Ectodermal cell (in vitro differentiated cells): ENCODE results near the gene SIN3B.

Experiments
- H3K27ac ChIP-seq: 2 replicates; pipeline ENCODE4 v1.7.0; 2013; ENCODE audit warnings: mild to moderate bottlenecking, low read depth, low read length; ENCODE audit not compliant: insufficient read depth, poor library complexity, severe bottlenecking
- H3K27me3 ChIP-seq: 2 replicates; pipeline ENCODE4 v1.7.0; 2013; ENCODE audit warnings: mild to moderate bottlenecking, low read length; ENCODE audit not compliant: insufficient read depth, control insufficient read depth, poor library complexity, severe bottlenecking
- H3K36me3 ChIP-seq: one replicate; pipeline ENCODE4 v1.7.0; 2013; ENCODE audit warnings: low read length; ENCODE audit not compliant: control insufficient read depth, insufficient read depth
- H3K4me1 ChIP-seq: one replicate; pipeline ENCODE4 v1.7.0; 2013; ENCODE audit warnings: low read length; ENCODE audit not compliant: control insufficient read depth, insufficient read depth
- H3K4me3 ChIP-seq: 2 replicates; pipeline ENCODE4 v1.7.0; 2013; ENCODE audit warnings: low read depth, low read length, control low read depth; ENCODE audit not compliant: insufficient read depth
- H3K9me3 ChIP-seq: 2 replicates; pipeline ENCODE4 v1.7.0; 2013; ENCODE audit warnings: mild to moderate bottlenecking, low read length, moderate library complexity; ENCODE audit not compliant: control insufficient read depth
- WGBS, 2 experiments: methylation state at CpG; one replicate each; pipeline ENCODE4 v1.1.7; 2013; ENCODE audit warnings: missing lambda C conversion rate in 2 of 2; 5-methylcytosine and 5-hydroxymethylcytosine counted together

Gene SIN3B

GRCh38 chr19:16847430-16847829, 18.2 kb downstream of the SIN3B start:
- WGBS, 2 experiments, result 93 to 98% methylated on average over 6 of the region's 6 CpGs
- peaks cover 43% of the 10 kb centered on the region for H3K36me3 ChIP-seq

GRCh38 chr19:16849168-16849567, 20.0 kb downstream of the SIN3B start:
- no peaks in the 10 kb centered on the region for H3K4me1 ChIP-seq
- H3K36me3 ChIP-seq, result peaks cover 47% of the 10 kb centered on the region
- H3K9me3 ChIP-seq, result no peaks in the 10 kb centered on the region
- no peak overlapping the region for H3K27ac ChIP-seq
- H3K4me3 ChIP-seq, result no peak overlapping the region
- H3K27me3 ChIP-seq, result no peaks in the 10 kb centered on the region
- WGBS, 2 experiments, result 67 to 95% methylated on average over 1 of the region's 1 CpG

More at GRCh38 chr19:16847430-16847829, 18.2 kb downstream of the SIN3B start:
- no peaks in the 10 kb centered on the region for H3K4me1 ChIP-seq
- H3K9me3 ChIP-seq, result no peaks in the 10 kb centered on the region
- H3K27me3 ChIP-seq, result no peaks in the 10 kb centered on the region
- H3K4me3 ChIP-seq, result no peak overlapping the region
- H3K27ac ChIP-seq, result no peak overlapping the region

- H3K4me1 ChIP-seq, result no peaks in the 10 kb centered on the region
- H3K36me3 ChIP-seq, result peaks cover 50% of the 10 kb centered on the region
- no peak overlapping the region for H3K4me3 ChIP-seq
- no peak overlapping the region for H3K27ac ChIP-seq
- no peaks in the 10 kb centered on the region for H3K27me3 ChIP-seq
- WGBS, 2 experiments, result 98 to 99% methylated on average over 4 of the region's 4 CpGs
- H3K9me3 ChIP-seq, result no peaks in the 10 kb centered on the region
Observed at GRCh38 chr19:16850133-16850532, 20.9 kb downstream of the SIN3B start.

- Histone ChIP-seq H3K9me3 (no peaks in the 10 kb centered on the region), H3K36me3 (peaks cover 42% of the 10 kb centered on the region), H3K27me3 (no peaks in the 10 kb centered on the region), H3K4me3 (no peak overlapping the region), H3K27ac (no peak overlapping the region), H3K4me1 (no peaks in the 10 kb centered on the region)
- WGBS, 2 experiments, result 93 to 94% methylated on average over 33 of the region's 33 CpGs
Observed at GRCh38 chr19:16851031-16851712, 22.0 kb downstream of the SIN3B start.

- WGBS, 2 experiments, result 97% methylated on average over 7 of the region's 7 CpGs
- Histone ChIP-seq H3K27ac (no peak overlapping the region), H3K36me3 (peaks cover 26% of the 10 kb centered on the region), H3K9me3 (no peaks in the 10 kb centered on the region), H3K27me3 (no peaks in the 10 kb centered on the region), H3K4me1 (no peaks in the 10 kb centered on the region), H3K4me3 (no peak overlapping the region)
Observed at GRCh38 chr19:16853066-16853465, 23.9 kb downstream of the SIN3B start.

- H3K4me3 ChIP-seq, result no peak overlapping the region
- H3K9me3 ChIP-seq, result no peaks in the 10 kb centered on the region
- H3K27me3 ChIP-seq, result no peaks in the 10 kb centered on the region
- no peaks in the 10 kb centered on the region for H3K4me1 ChIP-seq
- 94 to 95% methylated on average over 9 of the region's 9 CpGs for WGBS, 2 experiments
- no peak overlapping the region for H3K27ac ChIP-seq
- H3K36me3 ChIP-seq, result peaks cover 23% of the 10 kb centered on the region
Observed at GRCh38 chr19:16856091-16856490, 26.9 kb downstream of the SIN3B start.

GRCh38 chr19:16859626-16860025, 30.4 kb downstream of the SIN3B start:
- WGBS, 2 experiments, result 92 to 95% methylated on average over 7 of the region's 7 CpGs
- Histone ChIP-seq H3K9me3 (no peaks in the 10 kb centered on the region), H3K4me3 (no peak overlapping the region), H3K27me3 (no peaks in the 10 kb centered on the region), H3K36me3 (peaks cover 16% of the 10 kb centered on the region), H3K27ac (no peak overlapping the region), H3K4me1 (no peaks in the 10 kb centered on the region)

GRCh38 chr19:16860118-16860517, 30.9 kb downstream of the SIN3B start:
- Histone ChIP-seq H3K4me3 (no peak overlapping the region), H3K27me3 (no peaks in the 10 kb centered on the region), H3K36me3 (peaks cover 15% of the 10 kb centered on the region), H3K4me1 (no peaks in the 10 kb centered on the region), H3K9me3 (no peaks in the 10 kb centered on the region), H3K27ac (no peak overlapping the region)
- WGBS, 2 experiments, result 94% methylated on average over 20 of the region's 20 CpGs

GRCh38 chr19:16861011-16861410, 31.8 kb downstream of the SIN3B start:
- Histone ChIP-seq H3K27ac (no peak overlapping the region), H3K36me3 (peaks cover 19% of the 10 kb centered on the region), H3K4me1 (no peaks in the 10 kb centered on the region), H3K4me3 (no peak overlapping the region), H3K27me3 (no peaks in the 10 kb centered on the region), H3K9me3 (no peaks in the 10 kb centered on the region)
- 94 to 95% methylated on average over 3 of the region's 3 CpGs for WGBS, 2 experiments

- Histone ChIP-seq H3K27ac (no peak overlapping the region), H3K4me1 (no peaks in the 10 kb centered on the region), H3K27me3 (no peaks in the 10 kb centered on the region), H3K4me3 (no peak overlapping the region), H3K9me3 (no peaks in the 10 kb centered on the region), H3K36me3 (peaks cover 25% of the 10 kb centered on the region)
- WGBS, 2 experiments, result 89 to 93% methylated on average over 5 of the region's 5 CpGs
Observed at GRCh38 chr19:16861834-16862233, 32.6 kb downstream of the SIN3B start.
